22Rv1 (cell line): ENCODE results near the gene CARS1.

Source experiments
- ZFX ChIP-seq: fragments of 450-650 bp; IDR thresholded peaks from 2 replicates; pipeline ENCODE4 v1.6.1; 2017; ENCODE audit warnings: antibody characterized with exemption, borderline replicate concordance
- TF ChIP-seq, protein P1 (sequence below): fragments of 450-650 bp; IDR thresholded peaks from 2 replicates; pipeline ENCODE4 v1.5.1; 2017; ENCODE audit warnings: mild to moderate bottlenecking

DNA sequence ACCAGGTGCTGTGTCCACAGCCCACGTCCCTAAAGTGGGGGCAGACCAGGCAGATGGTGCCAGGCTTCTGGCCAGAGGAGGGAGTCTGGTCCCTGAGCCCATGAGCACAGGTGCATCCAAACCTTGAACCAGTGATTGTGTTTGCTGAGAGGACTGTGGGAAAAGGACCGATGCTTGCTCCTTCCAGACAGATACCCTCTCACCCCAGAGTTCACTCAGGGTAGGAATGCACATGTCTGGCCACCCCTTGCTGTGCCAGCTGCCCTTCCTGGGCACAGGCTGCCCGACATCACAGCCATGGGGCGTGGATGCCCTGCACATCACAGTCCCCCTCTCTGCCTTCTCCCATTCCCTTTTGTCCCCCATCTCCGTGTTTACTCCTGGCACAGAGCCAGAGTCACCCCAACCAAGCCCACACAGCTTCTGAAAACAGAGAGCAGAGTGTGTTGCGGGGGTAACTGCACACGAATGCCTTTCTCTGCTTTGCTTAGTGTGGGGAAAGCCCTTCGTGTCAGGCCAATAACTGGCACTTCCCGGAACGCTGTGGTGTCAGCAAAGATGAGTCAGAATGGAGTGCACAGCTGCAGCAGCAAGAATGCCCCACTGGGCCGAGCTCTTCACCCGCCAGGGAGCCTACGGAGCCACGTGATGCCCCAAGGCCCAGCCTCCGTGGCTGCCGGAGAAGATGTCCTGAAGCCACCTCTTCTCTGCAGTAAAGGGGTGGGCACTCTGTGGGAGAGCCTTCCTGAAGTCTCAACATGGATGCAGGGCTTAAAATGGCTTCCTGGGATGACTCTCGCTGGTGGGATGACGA lies 7.6 kb downstream of the CARS1 start:
- TF ChIP-seq, protein P1, sequence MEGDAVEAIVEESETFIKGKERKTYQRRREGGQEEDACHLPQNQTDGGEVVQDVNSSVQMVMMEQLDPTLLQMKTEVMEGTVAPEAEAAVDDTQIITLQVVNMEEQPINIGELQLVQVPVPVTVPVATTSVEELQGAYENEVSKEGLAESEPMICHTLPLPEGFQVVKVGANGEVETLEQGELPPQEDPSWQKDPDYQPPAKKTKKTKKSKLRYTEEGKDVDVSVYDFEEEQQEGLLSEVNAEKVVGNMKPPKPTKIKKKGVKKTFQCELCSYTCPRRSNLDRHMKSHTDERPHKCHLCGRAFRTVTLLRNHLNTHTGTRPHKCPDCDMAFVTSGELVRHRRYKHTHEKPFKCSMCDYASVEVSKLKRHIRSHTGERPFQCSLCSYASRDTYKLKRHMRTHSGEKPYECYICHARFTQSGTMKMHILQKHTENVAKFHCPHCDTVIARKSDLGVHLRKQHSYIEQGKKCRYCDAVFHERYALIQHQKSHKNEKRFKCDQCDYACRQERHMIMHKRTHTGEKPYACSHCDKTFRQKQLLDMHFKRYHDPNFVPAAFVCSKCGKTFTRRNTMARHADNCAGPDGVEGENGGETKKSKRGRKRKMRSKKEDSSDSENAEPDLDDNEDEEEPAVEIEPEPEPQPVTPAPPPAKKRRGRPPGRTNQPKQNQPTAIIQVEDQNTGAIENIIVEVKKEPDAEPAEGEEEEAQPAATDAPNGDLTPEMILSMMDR = no peak
- no peak for TF ChIP-seq ZFX
